Kasumi-1 (cell line): ENCODE results near the gene OGFOD2.

ENCODE experiments used
- DNase-seq, 2 experiments: peaks; one replicate each; lab custom pipeline; 2025; lab: John Stamatoyannopoulos, UW

The OGFOD2 gene

DNA sequence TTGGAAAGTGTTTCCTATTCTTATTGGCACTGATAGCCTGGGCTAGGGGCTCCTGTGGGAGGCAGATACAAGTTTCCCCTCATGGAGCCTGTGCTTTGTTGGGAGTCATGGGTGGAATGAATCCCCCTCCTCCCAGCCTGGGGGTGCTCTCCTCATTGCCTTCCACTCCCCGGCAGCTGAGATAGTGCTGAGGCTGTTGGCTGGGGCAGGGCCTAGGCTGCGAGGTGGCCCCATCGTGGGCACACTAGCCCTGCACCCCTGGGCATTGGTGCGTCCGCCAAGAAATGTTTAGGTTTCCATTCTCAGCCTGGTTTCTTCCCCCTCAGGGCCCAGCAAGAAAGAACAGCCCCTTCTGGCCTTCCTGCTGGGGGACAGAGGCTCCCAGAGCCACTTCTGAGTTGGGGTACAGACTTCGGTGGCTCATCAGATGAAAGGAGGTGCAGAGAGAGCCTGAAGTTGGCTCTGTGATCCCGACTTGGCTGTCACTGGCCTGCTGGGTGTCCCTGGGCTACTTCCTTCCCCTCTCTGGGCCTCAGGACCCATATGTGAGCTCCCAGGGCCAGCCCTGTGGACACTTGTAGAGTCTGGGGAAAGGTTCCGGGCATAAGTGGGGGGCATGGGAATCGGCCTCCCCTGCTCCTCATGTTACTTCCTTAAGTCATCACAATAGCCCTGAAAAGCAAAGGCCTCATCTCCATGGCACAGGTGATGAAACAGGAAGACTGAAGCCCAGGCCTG is 2.8 kb downstream of the OGFOD2 start:
- no peak for DNase-seq

GRCh38 chr12:122978507-122978955 is 3.5 kb downstream of the OGFOD2 start:
- no peak for DNase-seq

DNA sequence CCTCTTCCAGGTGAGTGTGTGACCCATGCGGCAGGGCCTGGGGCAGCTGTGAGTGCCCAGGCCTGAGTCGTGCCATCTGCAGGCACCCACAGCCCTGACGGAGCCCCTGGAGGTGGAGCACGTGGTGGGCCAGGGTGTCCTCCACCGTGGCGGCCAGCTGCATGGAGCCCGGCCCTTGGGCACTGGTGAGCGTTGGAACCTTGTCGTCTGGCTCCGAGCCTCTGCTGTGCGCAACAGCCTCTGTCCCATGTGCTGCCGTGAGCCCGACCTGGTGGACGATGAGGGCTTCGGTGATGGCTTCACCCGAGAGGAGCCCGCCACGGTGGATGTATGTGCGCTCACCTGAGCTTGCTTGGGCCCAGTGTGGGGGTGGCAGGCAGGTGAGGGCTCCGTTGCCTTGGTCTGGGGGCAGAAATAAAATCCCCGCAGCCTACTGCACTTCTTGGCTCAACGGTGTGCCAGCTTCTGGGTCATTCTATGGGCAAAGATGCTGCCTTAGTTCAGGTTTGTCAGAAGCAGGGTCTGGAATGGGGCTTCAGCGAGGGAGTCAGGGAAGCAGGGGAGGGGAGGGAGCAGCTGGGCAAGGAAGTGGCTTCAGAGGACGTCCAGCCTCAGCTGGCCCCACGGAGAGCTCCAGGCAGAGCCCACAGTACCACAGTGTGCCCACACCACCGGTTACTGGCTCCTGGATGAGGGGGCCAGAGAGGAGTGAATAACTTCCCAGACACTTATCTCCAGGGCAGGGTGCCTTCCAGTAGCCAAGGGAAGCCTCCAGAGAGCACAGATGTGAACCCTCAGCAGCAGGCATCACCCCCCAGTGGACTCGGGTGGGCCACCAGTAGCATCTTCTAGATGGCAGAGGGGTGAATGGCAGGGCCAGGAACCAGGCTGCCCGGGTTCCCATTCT is 4.2 kb downstream of the OGFOD2 start:
- no peak for DNase-seq

DNA sequence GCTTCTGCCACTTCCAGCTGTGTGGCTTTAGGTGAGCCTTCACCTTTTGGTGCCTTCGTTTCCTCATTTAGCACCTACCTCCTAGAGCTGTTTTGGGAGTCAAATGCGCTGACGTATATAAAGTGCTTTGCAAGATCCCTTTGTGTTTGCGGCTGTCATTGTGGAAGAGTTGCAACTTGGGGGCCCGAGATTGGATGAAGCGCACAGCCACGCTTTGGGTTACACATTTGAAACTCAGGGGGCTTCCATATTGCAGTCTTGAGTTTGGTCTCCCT is 4.8 kb downstream of the OGFOD2 start:
- peak in 1 of 2 experiments; percentile 32 for DNase-seq

- DNase-seq, result peak; percentile 52 to 66
Observed at GRCh38 chr12:122980183-122981035, 5.4 kb downstream of the OGFOD2 start, which contains the start of gene ARL6IP4. Gene ARL6IP4 (plus strand): TSS chr12:122980681. CDS start chr12:122981140, 459 bp downstream.

- DNase-seq, result no peak
Observed at GRCh38 chr12:122981036-122981471, 6.0 kb downstream of the OGFOD2 start.

GRCh38 chr12:122981587-122982476 is 6.8 kb downstream of the OGFOD2 start:
- peak in 1 of 2 experiments; percentile 8 for DNase-seq

- DNase-seq, result no peak
Observed at GRCh38 chr12:122982477-122982815, 7.4 kb downstream of the OGFOD2 start.

- DNase-seq, result no peak
Observed at GRCh38 chr12:122982963-122983788, 8.1 kb downstream of the OGFOD2 start.

DNA sequence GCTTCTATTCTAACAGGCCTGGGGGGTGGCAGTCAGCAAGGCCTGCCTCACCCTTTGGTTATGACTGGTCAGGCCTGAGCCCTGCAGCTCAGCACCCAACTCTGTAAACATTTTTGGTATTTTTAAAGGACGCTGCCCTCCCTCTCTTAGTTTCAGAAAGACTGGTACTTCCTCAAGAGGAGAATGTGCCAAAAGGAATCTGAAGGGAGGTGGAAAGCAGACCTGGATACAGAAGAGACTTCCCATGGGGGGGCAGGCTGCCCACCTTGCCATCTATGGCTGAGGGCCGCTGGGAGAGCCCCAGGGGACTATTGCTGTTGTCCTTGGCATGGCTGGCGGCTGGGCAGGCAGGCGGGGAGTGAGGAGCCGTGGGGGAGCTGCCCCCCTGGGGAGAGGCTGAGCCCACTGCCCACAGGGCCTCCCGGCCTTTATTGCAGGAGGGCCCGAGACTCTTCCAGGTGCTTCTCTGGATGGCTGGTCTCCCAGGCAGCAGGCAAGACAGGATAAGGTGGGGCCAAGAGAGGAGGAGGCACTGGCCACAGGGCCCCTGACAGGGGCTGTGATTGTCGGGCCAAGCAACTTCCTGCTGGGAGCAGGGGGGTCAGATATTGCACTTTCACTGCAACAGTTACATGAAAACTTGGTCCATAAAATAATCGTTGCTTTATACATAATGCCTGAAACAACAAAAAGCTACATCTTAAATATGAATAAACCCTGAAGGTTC is 8.9 kb downstream of the OGFOD2 start:
- DNase-seq, result no peak

DNA sequence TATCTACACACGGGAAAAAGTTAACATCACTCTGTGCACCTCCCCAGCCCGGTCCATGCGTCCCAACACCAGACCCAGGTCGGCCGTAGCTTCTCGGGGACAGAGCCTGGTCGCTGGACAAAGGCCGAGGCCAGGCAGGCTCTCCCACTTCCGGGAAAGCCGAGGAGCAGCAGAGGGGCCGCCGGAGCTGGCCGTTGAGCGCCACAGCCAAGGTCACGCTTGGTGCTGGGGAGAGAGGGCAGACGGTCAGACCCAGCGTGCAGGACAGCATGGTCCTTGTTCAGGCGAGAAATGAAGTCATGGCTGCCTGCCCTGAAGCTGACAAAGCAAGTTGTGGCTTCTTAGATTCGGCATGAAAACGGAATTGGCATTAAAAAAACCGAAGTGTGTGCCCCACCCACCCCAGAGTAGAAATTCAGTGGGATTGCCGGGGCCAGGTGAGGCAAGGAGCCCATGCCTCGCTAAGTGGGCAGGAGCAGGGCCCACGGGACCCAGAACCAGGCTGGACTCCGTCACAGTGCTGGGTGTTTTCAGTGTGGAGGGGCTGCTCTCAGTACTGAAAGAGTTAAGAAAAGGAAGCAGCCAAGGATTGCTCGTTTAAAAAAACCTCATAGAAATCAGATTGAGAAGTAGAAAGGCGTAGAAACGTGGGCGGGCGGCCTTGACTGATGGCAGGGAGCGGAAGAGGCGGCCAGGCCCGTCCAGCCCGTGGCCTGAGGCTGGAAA is 9.7 kb downstream of the OGFOD2 start:
- DNase-seq, result no peak

DNA sequence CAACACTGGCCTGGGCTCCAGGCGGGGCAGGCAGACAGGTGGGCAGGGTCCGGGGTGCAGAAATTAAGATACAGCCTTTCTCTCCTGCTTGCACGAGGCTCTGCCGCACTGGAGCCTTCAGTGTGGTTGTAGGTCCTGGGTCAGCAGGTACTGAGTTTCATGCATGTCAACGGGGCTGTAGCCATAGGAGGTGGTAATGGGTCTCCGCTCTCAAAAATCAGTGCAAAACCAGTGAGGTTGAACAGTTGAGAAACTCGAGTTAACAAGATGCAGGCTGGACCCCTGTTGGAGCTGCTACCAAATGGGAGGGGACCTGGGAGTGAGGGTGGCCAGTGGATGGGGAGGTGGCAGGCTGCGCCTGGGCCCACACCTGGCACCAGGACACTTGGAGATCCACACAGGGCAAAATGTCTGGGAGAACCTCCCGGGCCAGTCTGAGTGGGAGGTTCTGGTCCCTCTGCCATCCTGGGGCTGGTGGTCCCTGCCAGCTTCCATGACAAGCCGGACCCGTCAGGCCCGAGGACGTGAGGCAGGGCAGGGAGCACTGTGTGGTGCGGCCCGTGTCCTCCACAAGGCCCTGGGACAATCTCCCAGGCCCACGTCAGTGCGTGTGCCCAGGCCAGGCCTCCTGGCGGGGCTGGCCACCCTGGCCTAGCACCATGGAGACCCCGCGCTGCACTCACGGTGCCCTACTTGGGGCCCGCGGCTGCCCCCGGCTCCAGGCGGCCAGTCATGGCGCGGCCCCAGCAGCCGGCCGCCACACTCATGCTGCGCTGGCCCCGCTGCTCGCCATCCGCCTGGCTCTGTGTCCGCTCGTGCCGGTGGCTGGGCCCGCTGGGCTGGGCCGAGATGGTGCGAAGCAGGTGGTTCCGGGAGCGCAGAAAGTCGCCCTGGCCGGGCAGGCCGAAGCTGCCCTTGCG is 10.6 kb downstream of the OGFOD2 start:
- no peak for DNase-seq

DNA sequence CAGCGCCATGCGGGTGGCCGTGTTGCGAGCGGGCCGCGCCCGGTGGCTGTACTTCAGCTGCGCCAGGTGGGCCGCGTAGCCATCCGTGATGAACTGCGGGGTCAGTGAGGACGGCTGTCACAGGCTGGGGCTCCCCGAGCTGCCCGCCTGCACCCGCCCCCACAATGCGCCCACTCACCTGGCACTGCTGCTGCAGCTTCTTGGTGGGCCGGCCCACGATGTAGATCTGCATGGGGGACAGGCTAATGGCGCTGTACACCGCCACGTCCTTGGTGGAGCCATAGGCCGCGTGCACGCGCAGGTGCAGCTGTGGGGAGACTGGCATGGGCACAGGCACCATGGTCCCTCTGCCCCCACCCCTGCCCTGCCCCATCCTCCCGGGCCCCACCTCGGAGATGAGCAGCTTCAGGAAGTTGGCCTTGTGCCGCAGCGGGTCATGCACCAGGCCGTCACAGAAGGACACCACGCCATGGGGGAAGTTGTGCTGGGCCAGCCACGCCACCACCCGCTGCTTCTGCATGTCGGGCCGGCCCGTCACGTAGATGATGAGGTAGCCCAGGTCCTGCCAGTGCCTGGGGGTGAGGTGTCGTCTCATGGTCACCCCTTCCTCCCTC is 11.3 kb downstream of the OGFOD2 start:
- no peak for DNase-seq

- DNase-seq, result no peak
Observed at GRCh38 chr12:122987086-122987951, 12.3 kb downstream of the OGFOD2 start.

- DNase-seq, result no peak
Observed at GRCh38 chr12:122988036-122988435, 13.0 kb downstream of the OGFOD2 start.

GRCh38 chr12:122988612-122989212 is 13.7 kb downstream of the OGFOD2 start:
- no peak for DNase-seq
